ENCODE measurements around the gene DOLK.

Gene DOLK

DNA sequence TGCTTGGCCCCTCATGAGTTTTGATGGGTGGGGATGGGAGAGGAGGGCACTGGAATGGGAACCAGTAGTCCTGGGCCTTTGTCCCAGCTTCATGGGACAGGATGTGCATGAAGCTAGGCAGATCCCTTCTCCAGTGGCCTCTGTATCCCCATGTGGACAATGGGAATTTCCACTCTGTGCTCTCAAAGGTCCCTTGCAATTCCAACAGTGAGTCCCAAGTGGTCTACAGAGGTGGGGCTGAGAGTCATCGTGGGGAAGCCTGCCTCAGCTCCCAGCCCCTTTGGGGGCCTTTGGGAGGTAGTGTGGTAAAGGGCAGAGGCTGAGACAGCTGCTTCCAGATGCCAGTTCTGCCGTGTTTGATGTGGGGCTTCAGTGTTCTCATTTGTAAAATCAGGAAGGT lies 28.5 kb downstream of the DOLK start:
- no peak for DNase-seq (ENCODE audit: low read depth)
- H3K4me3 ChIP-seq (ENCODE audit: low read length): no peak overlapping the region
- TF ChIP-seq, protein P1, sequence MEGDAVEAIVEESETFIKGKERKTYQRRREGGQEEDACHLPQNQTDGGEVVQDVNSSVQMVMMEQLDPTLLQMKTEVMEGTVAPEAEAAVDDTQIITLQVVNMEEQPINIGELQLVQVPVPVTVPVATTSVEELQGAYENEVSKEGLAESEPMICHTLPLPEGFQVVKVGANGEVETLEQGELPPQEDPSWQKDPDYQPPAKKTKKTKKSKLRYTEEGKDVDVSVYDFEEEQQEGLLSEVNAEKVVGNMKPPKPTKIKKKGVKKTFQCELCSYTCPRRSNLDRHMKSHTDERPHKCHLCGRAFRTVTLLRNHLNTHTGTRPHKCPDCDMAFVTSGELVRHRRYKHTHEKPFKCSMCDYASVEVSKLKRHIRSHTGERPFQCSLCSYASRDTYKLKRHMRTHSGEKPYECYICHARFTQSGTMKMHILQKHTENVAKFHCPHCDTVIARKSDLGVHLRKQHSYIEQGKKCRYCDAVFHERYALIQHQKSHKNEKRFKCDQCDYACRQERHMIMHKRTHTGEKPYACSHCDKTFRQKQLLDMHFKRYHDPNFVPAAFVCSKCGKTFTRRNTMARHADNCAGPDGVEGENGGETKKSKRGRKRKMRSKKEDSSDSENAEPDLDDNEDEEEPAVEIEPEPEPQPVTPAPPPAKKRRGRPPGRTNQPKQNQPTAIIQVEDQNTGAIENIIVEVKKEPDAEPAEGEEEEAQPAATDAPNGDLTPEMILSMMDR (conservative IDR thresholded peaks at IDR 0.05; ENCODE audit: low read depth, low read length): no peak

DNA sequence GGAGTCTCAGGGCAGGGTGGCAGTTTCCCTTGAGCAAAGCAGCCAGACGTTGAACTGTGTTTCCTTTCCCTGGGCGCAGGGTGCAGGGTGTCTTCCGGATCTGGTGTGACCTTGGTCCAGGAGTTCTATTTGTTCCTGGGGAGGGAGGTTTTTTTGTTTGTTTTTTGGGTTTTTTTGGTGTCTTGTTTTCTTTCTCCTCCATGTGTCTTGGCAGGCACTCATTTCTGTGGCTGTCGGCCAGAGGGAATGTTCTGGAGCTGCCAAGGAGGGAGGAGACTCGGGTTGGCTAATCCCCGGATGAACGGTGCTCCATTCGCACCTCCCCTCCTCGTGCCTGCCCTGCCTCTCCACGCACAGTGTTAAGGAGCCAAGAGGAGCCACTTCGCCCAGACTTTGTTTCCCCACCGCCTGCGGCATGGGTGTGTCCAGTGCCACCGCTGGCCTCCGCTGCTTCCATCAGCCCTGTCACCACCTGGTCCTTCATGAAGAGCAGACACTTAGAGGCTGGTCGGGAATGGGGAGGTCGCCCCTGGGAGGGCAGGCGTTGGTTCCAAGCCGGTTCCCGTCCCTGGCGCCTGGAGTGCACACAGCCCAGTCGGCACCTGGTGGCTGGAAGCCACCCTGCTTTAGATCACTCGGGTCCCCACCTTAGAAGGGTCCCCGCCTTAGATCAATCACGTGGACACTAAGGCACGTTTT lies 30.1 kb downstream of the DOLK start:
- H3K4me3 ChIP-seq (ENCODE audit: low read length): no peak overlapping the region
- no peak for DNase-seq (ENCODE audit: low read depth)
- TF ChIP-seq, protein P1 (conservative IDR thresholded peaks at IDR 0.05; ENCODE audit: low read depth, low read length): no peak

DNA sequence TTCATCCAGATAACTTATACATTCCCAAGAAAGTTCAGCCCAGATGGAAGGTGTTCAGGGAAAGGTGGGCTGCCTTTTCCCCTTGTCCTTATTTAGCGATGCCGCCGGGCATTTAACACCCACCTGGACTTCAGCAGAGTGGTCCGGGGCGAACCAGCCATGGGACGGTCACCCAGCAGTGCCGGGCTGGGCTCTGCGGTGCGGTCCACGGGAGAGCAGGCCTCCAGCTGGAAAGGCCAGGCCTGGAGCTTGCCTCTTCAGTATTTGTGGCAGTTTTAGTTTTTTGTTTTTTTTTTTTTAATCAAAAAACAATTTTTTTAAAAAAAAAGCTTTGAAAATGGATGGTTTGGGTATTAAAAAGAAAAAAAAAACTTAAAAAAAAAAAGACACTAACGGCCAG lies 30.7 kb downstream of the DOLK start:
- no peak overlapping the region for H3K4me3 ChIP-seq (ENCODE audit: low read length)
- no peak for DNase-seq (ENCODE audit: low read depth)
- TF ChIP-seq, protein P1 (conservative IDR thresholded peaks at IDR 0.05; ENCODE audit: low read depth, low read length): no peak

DNA sequence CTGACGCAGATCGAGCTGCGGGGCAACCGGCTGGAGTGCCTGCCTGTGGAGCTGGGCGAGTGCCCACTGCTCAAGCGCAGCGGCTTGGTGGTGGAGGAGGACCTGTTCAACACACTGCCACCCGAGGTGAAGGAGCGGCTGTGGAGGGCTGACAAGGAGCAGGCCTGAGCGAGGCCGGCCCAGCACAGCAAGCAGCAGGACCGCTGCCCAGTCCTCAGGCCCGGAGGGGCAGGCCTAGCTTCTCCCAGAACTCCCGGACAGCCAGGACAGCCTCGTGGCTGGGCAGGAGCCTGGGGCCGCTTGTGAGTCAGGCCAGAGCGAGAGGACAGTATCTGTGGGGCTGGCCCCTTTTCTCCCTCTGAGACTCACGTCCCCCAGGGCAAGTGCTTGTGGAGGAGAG lies 31.2 kb downstream of the DOLK start:
- TF ChIP-seq, protein P1 (conservative IDR thresholded peaks at IDR 0.05; ENCODE audit: low read depth, low read length): no peak
- H3K4me3 ChIP-seq (ENCODE audit: low read length): no peak overlapping the region
- no peak for DNase-seq (ENCODE audit: low read depth)

DNA sequence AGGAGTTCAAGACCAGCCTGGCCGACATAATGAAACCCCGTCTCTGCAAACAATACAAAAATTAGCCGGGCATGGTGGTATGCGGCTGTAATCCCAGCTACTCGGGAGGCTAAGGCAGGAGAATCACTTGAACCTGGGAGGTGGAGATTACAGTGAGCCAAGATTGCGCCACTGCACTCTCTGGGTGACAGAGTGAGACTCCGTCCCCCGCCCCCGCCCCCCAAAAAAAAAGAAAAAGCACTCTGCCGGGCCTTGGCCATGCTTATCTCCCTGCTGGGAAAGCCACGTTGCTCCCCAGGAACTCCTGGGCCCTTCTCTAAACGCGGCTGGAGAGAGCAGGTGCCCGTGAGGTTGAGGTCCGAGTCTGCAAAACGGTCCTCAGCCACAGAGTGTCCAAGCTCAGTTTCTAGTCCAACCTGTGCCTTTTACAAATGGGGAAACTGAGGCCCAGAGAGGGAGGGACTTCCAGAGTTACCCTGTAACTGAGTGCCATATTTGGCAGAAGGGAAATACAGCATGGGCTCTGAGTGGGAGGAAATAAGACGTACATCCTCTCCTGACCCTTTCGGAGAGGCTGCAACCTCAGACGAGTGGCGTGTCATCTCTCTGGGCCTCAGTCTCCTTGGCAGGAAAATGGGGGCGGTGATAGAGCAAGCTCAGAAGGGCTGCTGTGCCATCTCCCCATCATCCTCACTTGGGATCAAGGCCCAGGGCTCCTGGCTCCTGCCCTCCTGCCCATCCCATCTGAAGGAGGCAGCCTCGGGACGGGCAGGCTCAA lies 33.2 kb downstream of the DOLK start:
- TF ChIP-seq, protein P1 (conservative IDR thresholded peaks at IDR 0.05; ENCODE audit: low read depth, low read length): no peak
- no peak for DNase-seq (ENCODE audit: low read depth)
- no peak overlapping the region for H3K4me3 ChIP-seq (ENCODE audit: low read length)

DNA sequence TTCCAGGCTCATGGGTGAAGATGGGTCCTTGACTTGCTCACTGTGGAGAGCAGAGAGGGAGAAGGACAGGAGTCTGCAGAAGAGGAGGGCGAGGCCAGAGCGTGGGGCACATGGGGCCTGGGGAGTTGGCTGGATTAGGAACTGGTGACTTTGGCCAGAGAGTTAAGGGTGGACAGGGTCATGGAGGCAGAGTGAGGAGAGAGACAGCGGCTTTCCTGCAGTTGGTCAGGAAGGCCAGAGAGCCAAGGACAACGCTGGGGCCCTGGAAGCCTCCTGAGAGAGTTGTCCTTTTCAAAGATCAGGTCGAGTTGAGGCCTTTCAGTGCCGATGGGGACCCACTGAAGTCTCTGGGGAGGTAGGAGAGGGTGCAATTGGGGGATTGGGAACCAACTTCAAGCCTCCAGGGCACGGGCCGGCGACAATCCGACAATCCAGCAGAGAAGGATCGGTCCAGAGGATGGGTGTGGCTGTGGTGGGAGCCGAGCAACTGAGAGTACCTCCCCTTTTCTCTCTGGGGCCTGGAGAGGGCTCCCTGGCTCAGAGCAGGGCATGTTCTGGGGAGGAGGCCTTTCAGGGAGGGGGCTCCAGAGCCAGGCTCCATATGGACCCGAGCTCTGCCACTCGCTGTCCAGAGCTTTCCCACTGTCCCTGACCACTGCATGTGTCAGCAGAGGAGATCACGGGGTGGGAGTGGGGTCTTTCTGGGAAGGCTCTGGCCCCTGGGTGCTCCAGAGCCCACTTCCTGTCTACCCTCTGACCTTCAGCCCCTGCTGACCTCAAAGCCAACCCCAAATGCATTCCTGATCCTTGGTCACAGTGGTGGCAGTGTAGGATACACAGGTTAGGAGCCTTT lies 34.1 kb downstream of the DOLK start:
- no peak for DNase-seq (ENCODE audit: low read depth)
- no peak overlapping the region for H3K4me3 ChIP-seq (ENCODE audit: low read length)
- TF ChIP-seq, protein P1 (conservative IDR thresholded peaks at IDR 0.05; ENCODE audit: low read depth, low read length): no peak
